ENCODE measurements around the gene AEBP1.

GRCh38 chr7:44067064-44067951, 36.8 kb upstream of the AEBP1 start:
- TF ChIP-seq CTCF (conservative IDR thresholded peaks at IDR 0.05; ENCODE audit: low read depth in 2 of 2), result no peak
- TF ChIP-seq JUNB (IDR thresholded peaks at IDR 0.05; ENCODE audit: unreplicated experiment), result no peak
- no peak for TF ChIP-seq CREB1 (CRISPR knock-in tag; IDR thresholded peaks at IDR 0.05; ENCODE audit: low read depth)
- TF ChIP-seq POLR2AphosphoS5 (IDR thresholded peaks at IDR 0.05; ENCODE audit: low read depth), result no peak; the same call in 1 of the 2 replicates
- no peak for TF ChIP-seq EZH2phosphoT487 (IDR thresholded peaks at IDR 0.05; ENCODE audit: unreplicated experiment)
- TF ChIP-seq EZH2 (IDR thresholded peaks at IDR 0.05; ENCODE audit: low read depth, unreplicated experiment), result no peak
- TF ChIP-seq ETS1 (IDR thresholded peaks at IDR 0.05), result no peak
- TF ChIP-seq REST (IDR thresholded peaks at IDR 0.05; ENCODE audit: unreplicated experiment), result no peak
- no peak for TF ChIP-seq STAT1 (IDR thresholded peaks at IDR 0.05; ENCODE audit: unreplicated experiment)
- TF ChIP-seq ZNF114 (CRISPR knock-in tag; IDR thresholded peaks at IDR 0.05), result no peak
- TF ChIP-seq, protein P1, sequence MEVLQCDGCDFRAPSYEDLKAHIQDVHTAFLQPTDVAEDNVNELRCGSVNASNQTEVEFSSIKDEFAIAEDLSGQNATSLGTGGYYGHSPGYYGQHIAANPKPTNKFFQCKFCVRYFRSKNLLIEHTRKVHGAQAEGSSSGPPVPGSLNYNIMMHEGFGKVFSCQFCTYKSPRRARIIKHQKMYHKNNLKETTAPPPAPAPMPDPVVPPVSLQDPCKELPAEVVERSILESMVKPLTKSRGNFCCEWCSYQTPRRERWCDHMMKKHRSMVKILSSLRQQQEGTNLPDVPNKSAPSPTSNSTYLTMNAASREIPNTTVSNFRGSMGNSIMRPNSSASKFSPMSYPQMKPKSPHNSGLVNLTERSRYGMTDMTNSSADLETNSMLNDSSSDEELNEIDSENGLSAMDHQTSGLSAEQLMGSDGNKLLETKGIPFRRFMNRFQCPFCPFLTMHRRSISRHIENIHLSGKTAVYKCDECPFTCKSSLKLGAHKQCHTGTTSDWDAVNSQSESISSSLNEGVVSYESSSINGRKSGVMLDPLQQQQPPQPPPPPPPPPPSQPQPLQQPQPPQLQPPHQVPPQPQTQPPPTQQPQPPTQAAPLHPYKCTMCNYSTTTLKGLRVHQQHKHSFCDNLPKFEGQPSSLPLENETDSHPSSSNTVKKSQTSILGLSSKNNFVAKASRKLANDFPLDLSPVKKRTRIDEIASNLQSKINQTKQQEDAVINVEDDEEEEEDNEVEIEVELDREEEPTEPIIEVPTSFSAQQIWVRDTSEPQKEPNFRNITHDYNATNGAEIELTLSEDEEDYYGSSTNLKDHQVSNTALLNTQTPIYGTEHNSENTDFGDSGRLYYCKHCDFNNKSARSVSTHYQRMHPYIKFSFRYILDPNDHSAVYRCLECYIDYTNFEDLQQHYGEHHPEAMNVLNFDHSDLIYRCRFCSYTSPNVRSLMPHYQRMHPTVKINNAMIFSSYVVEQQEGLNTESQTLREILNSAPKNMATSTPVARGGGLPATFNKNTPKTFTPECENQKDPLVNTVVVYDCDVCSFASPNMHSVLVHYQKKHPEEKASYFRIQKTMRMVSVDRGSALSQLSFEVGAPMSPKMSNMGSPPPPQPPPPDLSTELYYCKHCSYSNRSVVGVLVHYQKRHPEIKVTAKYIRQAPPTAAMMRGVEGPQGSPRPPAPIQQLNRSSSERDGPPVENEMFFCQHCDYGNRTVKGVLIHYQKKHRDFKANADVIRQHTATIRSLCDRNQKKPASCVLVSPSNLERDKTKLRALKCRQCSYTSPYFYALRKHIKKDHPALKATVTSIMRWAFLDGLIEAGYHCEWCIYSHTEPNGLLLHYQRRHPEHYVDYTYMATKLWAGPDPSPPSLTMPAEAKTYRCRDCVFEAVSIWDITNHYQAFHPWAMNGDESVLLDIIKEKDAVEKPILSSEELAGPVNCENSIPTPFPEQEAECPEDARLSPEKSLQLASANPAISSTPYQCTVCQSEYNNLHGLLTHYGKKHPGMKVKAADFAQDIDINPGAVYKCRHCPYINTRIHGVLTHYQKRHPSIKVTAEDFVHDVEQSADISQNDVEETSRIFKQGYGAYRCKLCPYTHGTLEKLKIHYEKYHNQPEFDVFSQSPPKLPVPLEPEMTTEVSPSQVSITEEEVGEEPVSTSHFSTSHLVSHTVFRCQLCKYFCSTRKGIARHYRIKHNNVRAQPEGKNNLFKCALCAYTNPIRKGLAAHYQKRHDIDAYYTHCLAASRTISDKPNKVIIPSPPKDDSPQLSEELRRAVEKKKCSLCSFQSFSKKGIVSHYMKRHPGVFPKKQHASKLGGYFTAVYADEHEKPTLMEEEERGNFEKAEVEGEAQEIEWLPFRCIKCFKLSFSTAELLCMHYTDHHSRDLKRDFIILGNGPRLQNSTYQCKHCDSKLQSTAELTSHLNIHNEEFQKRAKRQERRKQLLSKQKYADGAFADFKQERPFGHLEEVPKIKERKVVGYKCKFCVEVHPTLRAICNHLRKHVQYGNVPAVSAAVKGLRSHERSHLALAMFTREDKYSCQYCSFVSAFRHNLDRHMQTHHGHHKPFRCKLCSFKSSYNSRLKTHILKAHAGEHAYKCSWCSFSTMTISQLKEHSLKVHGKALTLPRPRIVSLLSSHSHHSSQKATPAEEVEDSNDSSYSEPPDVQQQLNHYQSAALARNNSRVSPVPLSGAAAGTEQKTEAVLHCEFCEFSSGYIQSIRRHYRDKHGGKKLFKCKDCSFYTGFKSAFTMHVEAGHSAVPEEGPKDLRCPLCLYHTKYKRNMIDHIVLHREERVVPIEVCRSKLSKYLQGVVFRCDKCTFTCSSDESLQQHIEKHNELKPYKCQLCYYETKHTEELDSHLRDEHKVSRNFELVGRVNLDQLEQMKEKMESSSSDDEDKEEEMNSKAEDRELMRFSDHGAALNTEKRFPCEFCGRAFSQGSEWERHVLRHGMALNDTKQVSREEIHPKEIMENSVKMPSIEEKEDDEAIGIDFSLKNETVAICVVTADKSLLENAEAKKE (CRISPR knock-in tag; IDR thresholded peaks at IDR 0.05), result no peak
- no peak for TF ChIP-seq NANOG (IDR thresholded peaks at IDR 0.05; ENCODE audit: borderline replicate concordance)
